GM12874 (cell line): ENCODE data around the gene HSFX4.
"Not testable (repeated sequence)": the region's sequence is repeated elsewhere in the genome, so short reads cannot be mapped to it uniquely, and the experiment has no call there.

Source experiments
- CTCF ChIP-seq: IDR thresholded peaks from 2 replicates; pipeline ENCODE4 v1.5.1; 2011; ENCODE audit warnings: low read depth, mild to moderate bottlenecking, control low read depth, low read length, moderate library complexity; ENCODE audit not compliant: insufficient read depth

Gene HSFX4

GRCh38 chrX:149929400-149929799, at the start of gene HSFX4:
HSFX4 (plus strand) TSS chrX:149929573; CDS start chrX:149929645, 72 bp downstream.
- TF ChIP-seq CTCF: not testable (repeated sequence)

GRCh38 chrX:149881081-149881711, 48.2 kb upstream of the HSFX4 start, which contains the start of gene MAGEA8:
MAGEA8 (plus strand) TSS chrX:149881183; CDS start chrX:149884273, 3,090 bp downstream.
- peak; percentile 32 for TF ChIP-seq CTCF

- no peak for TF ChIP-seq CTCF
Measured at GRCh38 chrX:149898554-149898953, 30.8 kb upstream of the HSFX4 start.

- TF ChIP-seq CTCF: no peak
Measured at GRCh38 chrX:149903889-149904748, 25.3 kb upstream of the HSFX4 start.

- no peak for TF ChIP-seq CTCF
Measured at GRCh38 chrX:149908308-149908707, 21.1 kb upstream of the HSFX4 start.

- TF ChIP-seq CTCF: no peak
Measured at GRCh38 chrX:149908727-149909126, 20.6 kb upstream of the HSFX4 start.

- no peak for TF ChIP-seq CTCF
Measured at GRCh38 chrX:149909324-149910177, 19.8 kb upstream of the HSFX4 start.
